ENCODE data around the gene DPM1. TPM values are rescaled to one million over a fixed set of nuclear protein-coding genes. Genes with fewer than 3 reads are reported as not detected.

DPM1 gene
- total RNA-seq, 1 experiment from 2014 or later = 164 TPM

- Histone ChIP-seq H3K27me3 (no peaks in the 10 kb centered on the region), H3K4me1 (peaks cover 7% of the 10 kb centered on the region; the same call in 1 of the 2 replicates), H3K9me3 (replicated peaks) (no peaks in the 10 kb centered on the region), H3K36me3 (peaks cover 79% of the 10 kb centered on the region), H3K4me3 (peak overlapping the region; percentile 87), H3K27ac (peak overlapping the region; percentile 50)
- peak; percentile 98 to 99 for DNase-seq
Measured at GRCh38 chr20:50929299-50930138, 28.8 kb downstream of the DPM1 start.

GRCh38 chr20:50928469-50928868 is 29.9 kb downstream of the DPM1 start:
- Histone ChIP-seq H3K27ac (no peak overlapping the region), H3K36me3 (peaks cover 77% of the 10 kb centered on the region), H3K4me1 (peaks cover 7% of the 10 kb centered on the region; the same call in 1 of the 2 replicates), H3K9me3 (replicated peaks) (no peaks in the 10 kb centered on the region), H3K4me3 (no peak overlapping the region), H3K27me3 (no peaks in the 10 kb centered on the region)
- DNase-seq = no peak

GRCh38 chr20:50926530-50926929 is 31.8 kb downstream of the DPM1 start:
- H3K9me3 ChIP-seq (replicated peaks) = no peaks in the 10 kb centered on the region
- DNase-seq = no peak
- H3K4me1 ChIP-seq = peaks cover 7% of the 10 kb centered on the region; the same call in 1 of the 2 replicates
- H3K36me3 ChIP-seq = peaks cover 71% of the 10 kb centered on the region
- H3K27me3 ChIP-seq = no peaks in the 10 kb centered on the region
- no peak overlapping the region for H3K27ac ChIP-seq
- H3K4me3 ChIP-seq = no peak overlapping the region

GRCh38 chr20:50924261-50924920 is 33.9 kb downstream of the DPM1 start:
- Histone ChIP-seq H3K9me3 (replicated peaks) (no peaks in the 10 kb centered on the region), H3K4me3 (no peak overlapping the region), H3K27me3 (no peaks in the 10 kb centered on the region), H3K36me3 (peaks cover 72% of the 10 kb centered on the region), H3K4me1 (peaks cover 12% of the 10 kb centered on the region), H3K27ac (no peak overlapping the region)
- no peak for DNase-seq

- Histone ChIP-seq H3K27me3 (no peaks in the 10 kb centered on the region), H3K27ac (no peak overlapping the region), H3K4me3 (no peak overlapping the region), H3K36me3 (peaks cover 70% of the 10 kb centered on the region), H3K4me1 (peaks cover 8% of the 10 kb centered on the region), H3K9me3 (replicated peaks) (no peaks in the 10 kb centered on the region)
- DNase-seq = no peak
Measured at GRCh38 chr20:50921803-50922501, 36.4 kb downstream of the DPM1 start.

GRCh38 chr20:50920997-50921396 is 37.3 kb downstream of the DPM1 start:
- H3K4me1 ChIP-seq = peaks cover 7% of the 10 kb centered on the region
- H3K27me3 ChIP-seq = no peaks in the 10 kb centered on the region
- H3K4me3 ChIP-seq = no peak overlapping the region
- peaks cover 69% of the 10 kb centered on the region for H3K36me3 ChIP-seq
- no peaks in the 10 kb centered on the region for H3K9me3 ChIP-seq (replicated peaks)
- DNase-seq = no peak
- no peak overlapping the region for H3K27ac ChIP-seq

- DNase-seq = peak; percentile 58 to 66
- no peak overlapping the region for H3K27ac ChIP-seq
- H3K36me3 ChIP-seq = peaks cover 62% of the 10 kb centered on the region
- H3K4me3 ChIP-seq = no peak overlapping the region
- peaks cover 7% of the 10 kb centered on the region for H3K4me1 ChIP-seq
- H3K9me3 ChIP-seq (replicated peaks) = no peaks in the 10 kb centered on the region
- no peaks in the 10 kb centered on the region for H3K27me3 ChIP-seq
Measured at GRCh38 chr20:50919567-50919966, 38.8 kb downstream of the DPM1 start.

GRCh38 chr20:50918403-50918802 is 39.9 kb downstream of the DPM1 start:
- no peak overlapping the region for H3K27ac ChIP-seq
- no peak for DNase-seq

GRCh38 chr20:50916934-50917333 is 41.4 kb downstream of the DPM1 start:
- Histone ChIP-seq H3K36me3 (peaks cover 64% of the 10 kb centered on the region), H3K27me3 (no peaks in the 10 kb centered on the region), H3K9me3 (replicated peaks) (no peaks in the 10 kb centered on the region), H3K4me1 (peaks cover 7% of the 10 kb centered on the region), H3K27ac (no peak overlapping the region), H3K4me3 (no peak overlapping the region)
- DNase-seq = no peak

More at GRCh38 chr20:50918403-50918802, 39.9 kb downstream of the DPM1 start:
- peaks cover 63% of the 10 kb centered on the region for H3K36me3 ChIP-seq
- H3K27me3 ChIP-seq = no peaks in the 10 kb centered on the region
- H3K9me3 ChIP-seq (replicated peaks) = no peaks in the 10 kb centered on the region
- no peak overlapping the region for H3K4me3 ChIP-seq
- H3K4me1 ChIP-seq = peaks cover 7% of the 10 kb centered on the region

GRCh38 chr20:50916257-50916656 is 42.1 kb downstream of the DPM1 start:
- Histone ChIP-seq H3K27me3 (no peaks in the 10 kb centered on the region), H3K9me3 (replicated peaks) (no peaks in the 10 kb centered on the region), H3K4me3 (no peak overlapping the region), H3K27ac (no peak overlapping the region), H3K36me3 (peaks cover 70% of the 10 kb centered on the region), H3K4me1 (peaks cover 7% of the 10 kb centered on the region)
- no peak for DNase-seq

- H3K27me3 ChIP-seq = no peaks in the 10 kb centered on the region
- H3K4me1 ChIP-seq = peaks cover 7% of the 10 kb centered on the region
- no peak for DNase-seq
- H3K9me3 ChIP-seq (replicated peaks) = no peaks in the 10 kb centered on the region
- no peak overlapping the region for H3K4me3 ChIP-seq
- peaks cover 72% of the 10 kb centered on the region for H3K36me3 ChIP-seq
- no peak overlapping the region for H3K27ac ChIP-seq
Measured at GRCh38 chr20:50915424-50915823, 42.9 kb downstream of the DPM1 start.

GRCh38 chr20:50913690-50914375 is 44.5 kb downstream of the DPM1 start:
- no peak for DNase-seq

GRCh38 chr20:50911716-50912115 is 46.6 kb downstream of the DPM1 start:
- peaks cover 51% of the 10 kb centered on the region for H3K36me3 ChIP-seq
- H3K27me3 ChIP-seq = no peaks in the 10 kb centered on the region
- DNase-seq = no peak
- no peak overlapping the region for H3K27ac ChIP-seq
- no peak overlapping the region for H3K4me3 ChIP-seq
- H3K9me3 ChIP-seq (replicated peaks) = no peaks in the 10 kb centered on the region
- no peaks in the 10 kb centered on the region for H3K4me1 ChIP-seq

More at GRCh38 chr20:50913690-50914375, 44.5 kb downstream of the DPM1 start:
- H3K27ac ChIP-seq = no peak overlapping the region
- no peaks in the 10 kb centered on the region for H3K9me3 ChIP-seq (replicated peaks)
- H3K36me3 ChIP-seq = peaks cover 66% of the 10 kb centered on the region
- no peak overlapping the region for H3K4me3 ChIP-seq
- H3K27me3 ChIP-seq = no peaks in the 10 kb centered on the region
- no peaks in the 10 kb centered on the region; the same call in 1 of the 2 replicates for H3K4me1 ChIP-seq

GRCh38 chr20:50911030-50911429 is 47.3 kb downstream of the DPM1 start:
- no peak for DNase-seq
- H3K4me1 ChIP-seq = no peaks in the 10 kb centered on the region
- no peak overlapping the region for H3K27ac ChIP-seq

More at GRCh38 chr20:50911030-50911429, 47.3 kb downstream of the DPM1 start:
- Histone ChIP-seq H3K4me3 (no peak overlapping the region), H3K9me3 (replicated peaks) (no peaks in the 10 kb centered on the region), H3K36me3 (peaks cover 45% of the 10 kb centered on the region), H3K27me3 (no peaks in the 10 kb centered on the region)
